ENCODE data around the gene ZNF544.

- TF ChIP-seq CTCF (IDR thresholded peaks at IDR 0.05; ENCODE audit: insufficient read depth, low read length, poor library complexity, severe bottlenecking) (no peak), EZH2phosphoT487 (conservative IDR thresholded peaks at IDR 0.05; ENCODE audit: low read length) (no peak)
These were observed 31.7 kb upstream of the ZNF544 start for GRCh38 chr19:58196901-58197616.

Data from SU-DHL-6 (cell line).